SK-N-SH (cell line): ENCODE data around the gene TRAM2. TPM values are rescaled to one million over a fixed set of nuclear protein-coding genes. Genes with fewer than 3 reads are reported as not detected.
A peak's percentile ranks its signal among the peaks of the same experiment; 100 is the strongest.

ENCODE experiments used
- CTCF ChIA-PET: fragments of 300-600, 350-600 bp; formaldehyde crosslinking; extraction: SDS; loops from one replicate; lab custom pipeline; 2021; lab: Yijun Ruan, JAX
- POLR2A ChIA-PET: fragments of 350-600 bp; sonication (Branson Sonifier 250); formaldehyde crosslinking; extraction: SDS; loops from one replicate; lab custom pipeline; 2020; ENCODE audit warnings: antibody characterized with exemption, inconsistent platforms; lab: Yijun Ruan, JAX
- DNase-seq: peaks from one replicate; pipeline ENCODE4 v3.0.0; 2012
- H2AFZ ChIP-seq: fragments of 200-600 bp; sonication (generic); 2 replicates; pipeline ENCODE4 v1.8.1; 2016; ENCODE audit warnings: antibody characterized with exemption, mild to moderate bottlenecking, low read depth
- H3F3A ChIP-seq: fragments of 200-600 bp; sonication (generic); replicated peaks from 2 replicates; pipeline ENCODE3; 2016; ENCODE audit warnings: antibody characterized with exemption, mild to moderate bottlenecking; ENCODE audit not compliant: insufficient read depth
- H3K27ac ChIP-seq, 2 experiments: fragments of 200-500 bp in 1 of 2; fragments of 200-600 bp in 1 of 2; sonication (Bioruptor generic) in 1 of 2; sonication (generic), shearing (Covaris generic) in 1 of 2; 2 replicates each; pipeline versions ENCODE4 v1.5.1 to v1.6.1; 2014 to 2016; ENCODE audit warnings: low read depth in 2 of 2, inconsistent platforms in 1 of 2, low read length in 1 of 2, mild to moderate bottlenecking in 1 of 2, mixed read lengths in 1 of 2
- H3K27me3 ChIP-seq: fragments of 200-600 bp; sonication (generic), shearing (Covaris generic); 2 replicates; pipeline ENCODE4 v1.6.1; 2016; ENCODE audit warnings: mixed run types; ENCODE audit not compliant: insufficient read depth
- H3K36me3 ChIP-seq, 2 experiments: fragments of 200-500 bp in 1 of 2; fragments of 200-600 bp in 1 of 2; sonication (Bioruptor generic) in 1 of 2; sonication (generic) in 1 of 2; replicated peaks in 1 of 2; 2 replicates each; pipeline versions ENCODE3 to v1.5.1; 2014 to 2016; ENCODE audit warnings: low read length in 1 of 2, mild to moderate bottlenecking in 1 of 2; ENCODE audit not compliant: insufficient read depth in 2 of 2, control insufficient read depth in 1 of 2
- H3K4me1 ChIP-seq, 2 experiments: fragments of 200-500 bp in 1 of 2; fragments of 200-600 bp in 1 of 2; sonication (Bioruptor generic) in 1 of 2; sonication (generic), shearing (Covaris generic) in 1 of 2; 2 replicates each; pipeline versions ENCODE4 v1.5.1 to v1.6.1; 2014 to 2016; ENCODE audit warnings: low read depth in 1 of 2, low read length in 1 of 2, mixed run types in 1 of 2; ENCODE audit not compliant: insufficient read depth in 2 of 2, control insufficient read depth in 1 of 2
- H3K4me2 ChIP-seq: fragments of 200-600 bp; sonication (generic), shearing (Covaris generic); 2 replicates; pipeline ENCODE4 v1.6.1; 2017; ENCODE audit warnings: mixed run types
- H3K4me3 ChIP-seq, 2 experiments: fragments of 200-500 bp in 1 of 2; fragments of 200-600 bp in 1 of 2; sonication (Bioruptor generic) in 1 of 2; sonication (generic), shearing (Covaris generic) in 1 of 2; 2 replicates each; pipeline versions ENCODE4 v1.5.1 to v1.8.1; 2014 to 2016; ENCODE audit warnings: low read depth in 2 of 2, inconsistent platforms in 1 of 2, low read length in 1 of 2, mild to moderate bottlenecking in 1 of 2, mixed read lengths in 1 of 2, moderate library complexity in 1 of 2
- H3K79me2 ChIP-seq: fragments of 200-600 bp; sonication (generic); 2 replicates; pipeline ENCODE4 v1.8.1; 2017; ENCODE audit warnings: mild to moderate bottlenecking; ENCODE audit not compliant: insufficient read depth
- H3K9ac ChIP-seq: fragments of 200-600 bp; sonication (generic); 2 replicates; pipeline ENCODE4 v1.6.1; 2017; ENCODE audit warnings: mixed run types
- H3K9me2 ChIP-seq: fragments of 200-600 bp; sonication (generic); 2 replicates; pipeline ENCODE4 v1.6.1; 2017; ENCODE audit warnings: mixed run types
- H3K9me3 ChIP-seq: fragments of 200-600 bp; sonication (generic); 2 replicates; pipeline ENCODE4 v1.6.1; 2017; ENCODE audit warnings: mixed run types, mild to moderate bottlenecking, moderate library complexity
- H4K20me1 ChIP-seq: fragments of 200-600 bp; sonication (generic); 2 replicates; pipeline ENCODE4 v1.6.1; 2017; ENCODE audit warnings: mild to moderate bottlenecking, mixed run types; ENCODE audit not compliant: insufficient read depth
- CTCF ChIP-seq: fragments of 200-600 bp; sonication (generic); IDR thresholded peaks from 2 replicates; pipeline ENCODE4 v1.6.1; 2017; ENCODE audit warnings: antibody characterized with exemption, mild to moderate bottlenecking, moderate library complexity
- ELF1 ChIP-seq: IDR thresholded peaks from 2 replicates; pipeline ENCODE4 v1.4.0; 2012
- EP300 ChIP-seq, 2 experiments: IDR thresholded peaks; 2 replicates each; pipeline versions ENCODE4 v1.4.0 to v1.6.1; 2012; ENCODE audit warnings: borderline replicate concordance in 1 of 2, low read depth in 1 of 2, low read length in 1 of 2
- FOXM1 ChIP-seq: IDR thresholded peaks from 2 replicates; pipeline ENCODE4 v1.4.0; 2012; ENCODE audit warnings: low read depth, mild to moderate bottlenecking
- GABPA ChIP-seq: IDR thresholded peaks from 2 replicates; pipeline ENCODE4 v1.4.0; 2012; ENCODE audit warnings: low read depth, mild to moderate bottlenecking
- MXI1 ChIP-seq: IDR thresholded peaks from 2 replicates; pipeline ENCODE4 v1.6.1; 2012; ENCODE audit warnings: mild to moderate bottlenecking, low read depth, low read length, improper control_type of control experiment
- NRF1 ChIP-seq: IDR thresholded peaks from 2 replicates; pipeline ENCODE4 v1.6.1; 2012; ENCODE audit warnings: low read depth, mild to moderate bottlenecking, low read length
- POLR2AphosphoS5 ChIP-seq: IDR thresholded peaks from 2 replicates; pipeline ENCODE4 v1.6.1; 2012; ENCODE audit warnings: low read depth, low read length
- TAF1 ChIP-seq: IDR thresholded peaks from 2 replicates; pipeline ENCODE4 v1.6.1; 2012; ENCODE audit warnings: low read depth, mild to moderate bottlenecking, low read length, moderate library complexity, borderline replicate concordance
- YY1 ChIP-seq: IDR thresholded peaks from 2 replicates; pipeline ENCODE4 v1.4.0; 2012; ENCODE audit warnings: low read depth, mild to moderate bottlenecking
- WGBS: methylation state at CpG from one replicate; pipeline ENCODE4 v1.1.6; 2017; ENCODE audit warnings: low lambda C conversion rate; 5-methylcytosine and 5-hydroxymethylcytosine counted together
- polyA plus RNA-seq, 3 experiments: library from polyadenylated mRNA; depleted of rRNA; stranded (reverse); fragments of >200 nt; gene quantifications; 2 replicates each; pipeline ENCODE4 v1.2.3, GENCODE V29; 2012
- TF ChIP-seq, protein P1 (sequence below): fragments of 150-350 bp; IDR thresholded peaks from 2 replicates; pipeline ENCODE4 v1.6.1; 2016; ENCODE audit warnings: mild to moderate bottlenecking, low read depth, low read length
- TF ChIP-seq, protein P2 (sequence below): IDR thresholded peaks from 2 replicates; pipeline ENCODE4 v1.6.1; 2012; ENCODE audit warnings: mild to moderate bottlenecking, low read depth, low read length, moderate library complexity

The TRAM2 gene
- 26.4 and 36.0 TPM in 2 replicates for polyA plus RNA-seq (2012; rRNA removed)
- 23.9 and 25.6 TPM in 2 replicates for polyA plus RNA-seq (2012; cell fraction: cytosol; rRNA removed)
- 39.6 and 52.6 TPM in 2 replicates for polyA plus RNA-seq (2012; cell fraction: nucleus; rRNA removed)

- Histone ChIP-seq H3F3A (peaks cover 19% of the 10 kb centered on the region), H3K36me3 (peaks cover 0 to 4% of the 10 kb centered on the region in 2 experiments), H3K9ac (peak within 1 kb of the TSS; percentile 97), H3K9me3 (no peaks in the 10 kb centered on the region), H2AFZ (peak within 1 kb of the TSS; percentile 79), H3K27me3 (no peaks in the 10 kb centered on the region), H3K4me2 (peak within 1 kb of the TSS; percentile 97), H3K79me2 (peaks cover 58% of the 10 kb centered on the region), H3K4me3 (peak within 1 kb of the TSS; percentile 88 to 94), H4K20me1 (peaks cover 19% of the 10 kb centered on the region; the same call in 1 of the 2 replicates), H3K9me2 (no peaks in the 10 kb centered on the region), H3K27ac (peak within 1 kb of the TSS; percentile 96 to 98), H3K4me1 (peaks cover 29 to 38% of the 10 kb centered on the region in 2 experiments)
- peak; percentile 98 for DNase-seq
- ChIA-PET CTCF (interaction anchor here (0.9 to 8.6 kb wide), 21 partner anchors 9 to 171 kb away, joined by 3 to 86 read pairs (median 7); partner anchors contain the start of gene EFHC1), POLR2A (interaction anchor here (0.7 to 2.0 kb wide), 9 partner anchors 8 to 157 kb away, joined by 3 to 8 read pairs (median 4); partner anchors contain the start of gene EFHC1)
- TF ChIP-seq CTCF (peak; percentile 30; the same call in 1 of the 2 replicates), NRF1 (peak; percentile 32; the same call in 1 of the 2 replicates), GABPA (peak; percentile 62), ELF1 (0 out of 2 replicates have a peak, but pooled peaks have one; percentile 17), YY1 (0 out of 2 replicates have a peak, but pooled peaks have one; percentile 20), TAF1 (peak; percentile 65; the same call in 1 of the 2 replicates), FOXM1 (no peak), EP300 (IDR thresholded peaks at IDR 0.05; ENCODE audit: borderline replicate concordance in 1 of 2, low read depth in 1 of 2, low read length in 1 of 2) (no peak), POLR2AphosphoS5 (peak; percentile 57), MXI1 (no peak)
- TF ChIP-seq, protein P1, sequence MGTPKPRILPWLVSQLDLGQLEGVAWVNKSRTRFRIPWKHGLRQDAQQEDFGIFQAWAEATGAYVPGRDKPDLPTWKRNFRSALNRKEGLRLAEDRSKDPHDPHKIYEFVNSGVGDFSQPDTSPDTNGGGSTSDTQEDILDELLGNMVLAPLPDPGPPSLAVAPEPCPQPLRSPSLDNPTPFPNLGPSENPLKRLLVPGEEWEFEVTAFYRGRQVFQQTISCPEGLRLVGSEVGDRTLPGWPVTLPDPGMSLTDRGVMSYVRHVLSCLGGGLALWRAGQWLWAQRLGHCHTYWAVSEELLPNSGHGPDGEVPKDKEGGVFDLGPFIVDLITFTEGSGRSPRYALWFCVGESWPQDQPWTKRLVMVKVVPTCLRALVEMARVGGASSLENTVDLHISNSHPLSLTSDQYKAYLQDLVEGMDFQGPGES = no peak
- TF ChIP-seq, protein P2, sequence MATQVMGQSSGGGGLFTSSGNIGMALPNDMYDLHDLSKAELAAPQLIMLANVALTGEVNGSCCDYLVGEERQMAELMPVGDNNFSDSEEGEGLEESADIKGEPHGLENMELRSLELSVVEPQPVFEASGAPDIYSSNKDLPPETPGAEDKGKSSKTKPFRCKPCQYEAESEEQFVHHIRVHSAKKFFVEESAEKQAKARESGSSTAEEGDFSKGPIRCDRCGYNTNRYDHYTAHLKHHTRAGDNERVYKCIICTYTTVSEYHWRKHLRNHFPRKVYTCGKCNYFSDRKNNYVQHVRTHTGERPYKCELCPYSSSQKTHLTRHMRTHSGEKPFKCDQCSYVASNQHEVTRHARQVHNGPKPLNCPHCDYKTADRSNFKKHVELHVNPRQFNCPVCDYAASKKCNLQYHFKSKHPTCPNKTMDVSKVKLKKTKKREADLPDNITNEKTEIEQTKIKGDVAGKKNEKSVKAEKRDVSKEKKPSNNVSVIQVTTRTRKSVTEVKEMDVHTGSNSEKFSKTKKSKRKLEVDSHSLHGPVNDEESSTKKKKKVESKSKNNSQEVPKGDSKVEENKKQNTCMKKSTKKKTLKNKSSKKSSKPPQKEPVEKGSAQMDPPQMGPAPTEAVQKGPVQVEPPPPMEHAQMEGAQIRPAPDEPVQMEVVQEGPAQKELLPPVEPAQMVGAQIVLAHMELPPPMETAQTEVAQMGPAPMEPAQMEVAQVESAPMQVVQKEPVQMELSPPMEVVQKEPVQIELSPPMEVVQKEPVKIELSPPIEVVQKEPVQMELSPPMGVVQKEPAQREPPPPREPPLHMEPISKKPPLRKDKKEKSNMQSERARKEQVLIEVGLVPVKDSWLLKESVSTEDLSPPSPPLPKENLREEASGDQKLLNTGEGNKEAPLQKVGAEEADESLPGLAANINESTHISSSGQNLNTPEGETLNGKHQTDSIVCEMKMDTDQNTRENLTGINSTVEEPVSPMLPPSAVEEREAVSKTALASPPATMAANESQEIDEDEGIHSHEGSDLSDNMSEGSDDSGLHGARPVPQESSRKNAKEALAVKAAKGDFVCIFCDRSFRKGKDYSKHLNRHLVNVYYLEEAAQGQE = no peak
- WGBS = 1% methylated on average over 6 of the region's 84 CpGs
These were observed at the start of gene TRAM2 for GRCh38 chr6:52577022-52577777. Gene TRAM2, minus strand, starts transcription at chr6:52577060. Its CDS starts 145 bp downstream, at chr6:52576915.
